GM18502 (cell line): ENCODE measurements around the gene TTC7B.
"Not testable (repeated sequence)": the region's sequence is repeated elsewhere in the genome, so short reads cannot be mapped to it uniquely, and the experiment has no call there.

ENCODE experiments used
- ATAC-seq: cut with Tn5 transposase; IDR thresholded peaks from one replicate; pipeline ENCODE4 v1.9.1; 2021; ENCODE audit warnings: mild to moderate bottlenecking; ENCODE audit not compliant: unreplicated experiment, poor library complexity

The TTC7B gene

GRCh38 chr14:90538716-90539495 lies 277.3 kb downstream of the TTC7B start:
- ATAC-seq = no peak

DNA sequence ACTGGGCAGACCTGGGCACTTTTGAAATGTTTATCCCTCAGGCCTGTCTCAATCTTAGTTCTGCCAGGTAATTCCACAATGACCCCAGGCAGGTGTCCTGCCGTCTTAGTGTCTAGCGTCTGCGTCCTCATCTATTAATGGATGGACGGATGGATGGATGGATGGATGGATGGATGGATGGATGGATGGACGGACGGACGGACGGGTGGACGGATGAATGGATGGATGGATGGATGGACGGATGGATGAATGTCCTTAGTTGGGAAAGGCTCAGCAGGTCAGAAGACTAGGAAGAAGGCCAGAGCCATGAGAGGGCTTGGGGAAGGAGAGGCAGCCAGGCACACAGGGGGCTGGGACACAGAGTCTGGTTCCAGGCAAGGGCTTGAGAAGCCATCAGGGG lies 278.1 kb downstream of the TTC7B start:
- no peak for ATAC-seq

GRCh38 chr14:90536511-90537191 lies 279.6 kb downstream of the TTC7B start:
- ATAC-seq = no peak

GRCh38 chr14:90536092-90536491 lies 280.1 kb downstream of the TTC7B start:
- ATAC-seq = no peak

DNA sequence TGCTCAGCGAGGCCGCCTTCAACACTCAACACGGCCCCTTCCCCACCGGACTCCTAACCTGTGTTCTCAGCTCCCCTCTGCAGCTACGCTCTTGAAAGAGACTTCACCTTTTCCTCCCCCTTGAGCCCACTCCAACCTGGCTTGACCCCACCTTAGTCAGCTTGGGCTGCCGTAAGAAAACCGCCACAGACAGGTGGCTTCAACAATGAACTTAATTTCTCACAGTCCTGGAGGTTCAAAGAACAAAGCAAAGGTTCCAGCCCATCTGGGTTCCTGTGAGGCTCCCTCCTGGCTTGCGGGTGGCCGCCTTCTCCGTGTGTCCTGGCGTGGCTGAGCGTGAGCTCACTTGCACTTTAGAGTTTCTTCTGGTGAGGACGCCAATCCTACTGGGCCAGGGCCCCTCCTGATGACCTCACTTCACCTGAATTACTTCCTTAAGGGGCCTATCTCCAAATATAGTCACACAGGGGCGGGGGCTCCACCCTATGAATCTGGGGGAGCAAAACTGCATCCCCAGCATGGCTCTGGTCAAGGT lies 280.6 kb downstream of the TTC7B start:
- no peak for ATAC-seq

DNA sequence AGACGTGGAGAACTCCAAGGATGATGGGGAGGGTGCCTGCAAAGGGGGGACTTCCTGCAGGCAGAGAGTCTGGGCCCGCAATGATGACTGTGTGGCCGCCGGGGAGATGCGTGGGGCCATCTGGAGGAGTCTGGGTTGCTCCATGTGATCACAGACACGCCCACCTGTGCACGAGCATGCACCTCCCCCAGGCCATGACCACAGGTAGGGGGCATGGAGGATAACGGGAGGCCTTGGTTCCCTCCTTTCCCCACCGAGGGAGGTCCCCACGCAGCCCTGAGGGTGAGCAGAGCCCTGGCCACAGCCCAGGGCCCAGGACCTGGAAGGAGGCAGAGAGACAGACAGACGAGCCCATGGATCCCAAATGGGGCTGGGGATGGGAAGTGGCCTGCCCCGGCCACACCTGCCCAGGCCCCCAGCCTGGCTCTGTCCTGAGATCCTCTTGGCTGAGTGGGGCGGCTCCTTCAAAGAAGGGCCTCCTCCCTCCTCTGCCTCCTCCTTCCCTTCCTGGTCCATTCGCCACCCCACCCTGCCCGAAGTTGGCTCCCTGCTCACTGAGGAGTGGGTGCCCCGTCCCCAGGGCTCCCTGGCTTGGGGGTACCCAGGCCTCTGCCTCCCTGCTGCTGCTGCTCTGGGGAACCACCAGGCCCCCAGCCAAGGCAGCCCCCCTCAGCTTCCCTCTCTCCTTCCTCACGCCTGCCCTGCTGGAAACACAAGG lies 281.2 kb downstream of the TTC7B start:
- no peak for ATAC-seq

DNA sequence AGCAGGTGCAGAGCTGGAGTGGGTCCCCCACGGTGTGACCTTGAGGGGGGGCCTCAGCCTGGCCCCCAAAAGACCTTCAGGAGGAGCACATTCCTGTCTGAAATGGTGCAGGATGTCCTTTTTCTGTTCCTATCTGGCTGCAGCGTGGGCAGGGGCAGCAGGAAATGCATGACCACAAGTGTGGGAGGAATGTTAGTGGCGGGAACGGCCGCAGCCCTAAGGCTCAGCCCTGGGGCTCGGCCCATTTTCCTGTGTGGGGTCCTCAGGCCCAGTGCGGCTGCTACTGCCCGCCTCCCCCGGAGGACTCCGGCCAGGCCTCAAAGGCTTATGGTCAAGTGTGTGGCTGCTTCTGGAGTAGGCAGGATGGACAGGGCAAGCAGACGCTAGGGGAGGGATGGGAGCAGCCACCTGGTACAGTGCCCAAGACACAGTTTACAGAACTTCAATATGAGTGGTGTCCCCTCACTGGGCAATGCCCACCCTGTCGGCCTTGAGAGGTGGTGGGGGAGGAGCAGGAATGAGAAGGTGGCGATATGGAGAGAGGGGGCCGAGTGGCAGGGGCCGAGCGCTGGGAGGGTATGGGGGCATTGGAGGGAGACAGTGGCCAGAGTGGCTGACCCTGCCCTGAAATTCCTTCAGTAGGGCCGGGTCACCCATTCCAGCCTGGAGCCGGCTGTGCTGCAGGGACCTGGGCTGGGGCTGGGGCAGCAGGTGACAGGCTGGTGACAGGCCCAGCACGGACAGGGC lies 282.0 kb downstream of the TTC7B start:
- ATAC-seq = no peak

DNA sequence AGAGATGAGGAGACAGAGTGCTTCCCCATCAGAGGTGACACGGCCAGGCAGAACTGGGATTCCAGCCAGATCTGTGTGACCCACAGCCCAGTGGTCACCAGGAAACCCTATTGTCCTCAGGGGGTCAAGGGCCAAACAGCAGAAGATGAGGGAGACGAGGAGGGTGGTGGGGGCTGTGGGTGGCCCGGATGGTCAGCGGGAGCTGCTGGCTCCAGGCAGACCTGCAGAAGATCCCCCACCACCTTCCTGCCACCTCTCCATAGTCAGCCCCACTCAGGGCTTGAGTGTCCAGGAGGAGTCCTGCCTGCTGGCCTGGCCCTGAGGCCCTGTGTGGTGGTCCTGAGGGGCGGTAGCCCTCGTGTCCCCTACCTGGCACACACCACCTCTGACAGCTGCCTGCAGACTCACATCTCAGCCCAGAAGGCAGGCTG lies 282.6 kb downstream of the TTC7B start:
- no peak for ATAC-seq

DNA sequence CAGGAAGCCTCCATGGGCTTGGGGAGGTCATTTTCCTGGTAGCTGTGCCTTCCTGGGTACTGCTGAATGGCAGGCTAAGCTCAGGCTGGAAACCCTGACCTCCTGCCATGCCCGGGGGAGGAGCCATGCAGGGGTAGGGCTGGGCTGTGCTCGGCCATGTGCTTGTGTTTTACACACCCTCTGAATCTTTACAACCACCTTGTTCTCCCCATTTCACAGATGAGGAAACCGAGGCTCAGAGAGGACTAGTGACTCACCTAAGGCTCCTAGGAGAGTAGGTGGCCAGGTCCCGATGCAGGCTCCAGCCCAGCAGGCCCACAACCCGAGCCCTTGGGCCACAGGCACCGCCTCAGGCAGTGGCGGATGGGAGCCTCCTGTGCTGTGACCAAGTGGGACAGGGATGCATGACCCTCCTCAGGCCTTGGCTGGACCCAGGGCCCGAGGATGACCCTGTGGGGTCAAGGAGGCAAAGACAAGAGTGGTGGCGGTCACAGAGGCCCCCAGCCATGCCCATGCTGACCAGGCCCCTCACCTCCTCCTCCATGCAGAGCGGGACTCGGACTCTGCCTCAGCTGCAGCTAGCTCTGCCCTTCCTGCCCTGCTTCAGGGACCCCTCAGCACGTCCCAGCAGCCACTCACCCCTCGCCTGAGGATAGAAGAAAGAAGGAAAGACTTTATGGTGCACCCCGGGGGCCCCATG lies 283.3 kb downstream of the TTC7B start:
- ATAC-seq = no peak

- no peak for ATAC-seq
These were observed 284.7 kb downstream of the TTC7B start for GRCh38 chr14:90531497-90531896.

DNA sequence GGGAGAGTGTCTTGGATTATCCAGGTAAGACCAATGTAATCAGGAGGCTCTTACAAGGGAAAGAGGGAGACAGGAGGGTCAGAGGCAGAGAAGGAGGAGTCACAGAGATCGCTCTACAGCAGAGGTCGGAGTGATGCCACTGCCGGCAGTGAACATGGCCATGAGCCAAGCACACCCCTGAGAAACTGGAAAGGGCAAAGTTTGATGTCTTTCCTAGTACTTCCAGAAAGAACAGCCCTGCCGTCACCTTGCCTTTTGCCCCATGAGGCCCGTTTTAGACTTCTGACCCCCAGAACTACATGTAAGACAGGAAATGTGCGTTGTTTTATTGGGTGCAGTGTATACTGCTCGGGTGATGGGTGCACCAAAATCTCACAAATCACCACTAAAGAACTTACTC lies 285.7 kb downstream of the TTC7B start:
- ATAC-seq = no peak

GRCh38 chr14:90527978-90528377 lies 288.3 kb downstream of the TTC7B start:
- no peak for ATAC-seq

DNA sequence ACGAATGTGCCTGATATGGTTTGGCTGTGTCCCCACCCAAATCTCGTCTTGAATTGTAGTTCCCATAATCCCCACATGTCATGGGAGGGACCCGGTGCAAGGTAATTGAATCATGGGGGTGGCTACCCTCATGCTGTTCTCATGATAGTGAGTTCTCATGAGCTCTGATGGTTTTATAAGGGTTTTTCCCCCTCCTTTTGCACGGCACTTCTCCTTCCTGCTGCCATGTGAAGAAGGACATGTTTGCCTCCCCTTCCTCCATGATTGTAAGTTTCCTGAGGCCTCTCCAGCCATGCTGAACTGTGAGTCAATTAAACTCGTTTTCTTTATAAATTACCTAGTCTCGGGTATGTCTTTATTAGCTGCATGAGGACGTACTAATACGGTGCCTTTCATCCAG lies 289.7 kb downstream of the TTC7B start:
- not testable (repeated sequence) for ATAC-seq

DNA sequence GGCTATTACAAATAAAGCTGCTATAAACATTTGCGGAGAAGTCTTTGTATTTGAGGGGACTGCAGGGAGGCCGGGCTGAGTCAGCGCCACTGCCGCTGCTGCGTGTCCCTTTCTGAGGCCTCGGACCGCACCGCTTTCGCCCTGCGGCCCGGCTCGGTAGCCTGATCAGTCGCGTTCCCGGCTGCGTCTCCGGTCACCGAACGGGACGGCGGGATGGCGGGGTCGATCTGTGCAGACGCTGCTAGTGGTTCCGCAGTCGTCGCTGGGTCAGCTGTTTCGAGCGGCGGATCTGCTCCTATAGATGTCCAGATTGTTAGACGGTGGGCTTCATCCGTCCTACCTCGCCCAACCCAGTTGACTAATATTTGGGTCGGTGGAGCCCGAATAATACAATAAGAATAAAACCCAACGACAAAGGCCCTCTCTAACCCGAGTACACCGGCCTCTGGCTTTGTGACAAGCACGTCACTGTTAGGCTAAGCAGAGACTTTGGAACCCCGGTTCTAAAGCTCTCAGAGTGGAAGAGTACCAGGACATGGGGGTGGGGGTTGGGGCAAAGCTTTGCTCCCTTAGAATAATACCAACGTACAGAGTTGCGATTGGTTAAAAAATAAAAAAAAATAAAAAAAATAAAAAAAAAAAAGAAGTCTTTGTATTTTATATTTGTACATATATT lies 290.7 kb downstream of the TTC7B start:
- not testable (repeated sequence) for ATAC-seq

GRCh38 chr14:90523961-90524875 lies 292.0 kb downstream of the TTC7B start:
- ATAC-seq = no peak

DNA sequence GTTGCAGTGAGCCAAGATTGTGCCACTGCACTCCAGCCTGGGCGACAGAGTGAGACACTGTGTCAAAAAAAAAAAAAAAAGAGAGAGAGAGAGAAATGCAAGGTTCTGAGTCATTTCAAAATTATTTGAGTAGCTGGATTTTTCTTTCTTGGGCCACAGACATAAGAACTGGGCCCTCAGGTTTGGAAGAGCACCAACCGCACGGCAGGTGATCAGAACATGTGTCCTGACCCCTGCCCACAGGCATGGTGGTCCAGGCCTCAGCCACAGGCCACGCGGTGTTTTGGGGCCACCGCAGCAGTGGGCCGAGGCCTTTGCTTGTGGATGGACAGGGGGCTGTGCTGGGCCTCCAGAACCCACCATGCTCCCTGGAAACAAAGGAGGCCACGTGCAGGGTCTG lies 292.7 kb downstream of the TTC7B start:
- ATAC-seq = no peak

DNA sequence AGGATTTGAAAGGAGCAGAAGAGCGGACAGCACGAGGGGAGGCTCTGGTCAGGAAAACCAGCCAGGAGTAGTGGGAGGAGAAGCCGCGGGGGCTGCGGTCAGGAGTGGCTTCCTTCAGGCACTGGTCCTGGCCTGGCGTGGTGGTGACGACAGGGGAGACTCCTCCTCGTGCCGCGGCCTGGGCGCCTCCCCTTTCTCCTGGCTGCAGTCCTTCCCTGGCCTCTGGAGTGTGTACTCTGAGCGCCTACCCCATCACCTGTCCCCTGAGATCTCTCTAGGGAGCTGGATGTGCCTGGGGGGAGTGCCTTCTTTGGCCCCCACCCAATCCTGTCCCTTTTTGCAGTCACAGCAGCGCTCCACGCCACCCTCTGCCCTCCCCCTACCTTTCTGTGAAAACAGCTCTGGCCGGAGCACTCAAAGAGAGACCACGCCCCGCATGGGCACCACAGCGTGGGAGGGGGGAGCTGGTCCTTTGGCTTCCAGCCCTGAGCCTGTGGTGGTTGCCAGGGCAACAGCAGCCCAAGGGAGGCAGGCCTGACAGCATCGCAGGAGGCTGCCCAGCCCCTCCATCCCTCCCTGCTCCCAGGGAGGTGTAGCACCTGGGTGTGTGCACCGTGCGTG lies 293.5 kb downstream of the TTC7B start:
- ATAC-seq = no peak
